GM18511 (cell line): ENCODE data around the gene COQ10B.

Source experiments
- ATAC-seq: cut with Tn5 transposase; IDR thresholded peaks from one replicate; pipeline ENCODE4 v1.9.1; 2021; ENCODE audit warnings: mild to moderate bottlenecking, moderate library complexity; ENCODE audit not compliant: unreplicated experiment

The COQ10B gene

GRCh38 chr2:197499594-197500502, 46.5 kb downstream of the COQ10B start, which contains the start of the genes HSPD1 and HSPE1:
TSS of gene HSPD1 (minus strand) at chr2:197499840. CDS start at chr2:197498848, 992 bp downstream.
TSS of gene HSPE1 (plus strand) at chr2:197500379. CDS start at chr2:197500437, 58 bp downstream.
- peak; percentile 81 for ATAC-seq

GRCh38 chr2:197500503-197501131, 47.3 kb downstream of the COQ10B start:
- ATAC-seq, result peak; percentile 11

- no peak for ATAC-seq
Measured at GRCh38 chr2:197502201-197502600, 48.8 kb downstream of the COQ10B start.

- ATAC-seq, result no peak
Measured at GRCh38 chr2:197502685-197503084, 49.3 kb downstream of the COQ10B start.

GRCh38 chr2:197504000-197504399, 50.6 kb downstream of the COQ10B start:
- no peak for ATAC-seq

- no peak for ATAC-seq
Measured at GRCh38 chr2:197504512-197504911, 51.2 kb downstream of the COQ10B start.

- no peak for ATAC-seq
Measured at GRCh38 chr2:197506658-197507057, 53.3 kb downstream of the COQ10B start.

GRCh38 chr2:197513915-197514314, 60.6 kb downstream of the COQ10B start:
- ATAC-seq, result no peak

GRCh38 chr2:197514754-197515153, 61.4 kb downstream of the COQ10B start:
- ATAC-seq, result no peak

GRCh38 chr2:197515315-197515738, 62.0 kb downstream of the COQ10B start:
- peak; percentile 19 for ATAC-seq

GRCh38 chr2:197515739-197516392, 62.5 kb downstream of the COQ10B start, which contains the start of gene MOB4:
TSS of gene MOB4 (plus strand) at chr2:197516066. CDS start at chr2:197516087, 21 bp downstream.
- ATAC-seq, result peak; percentile 94

- ATAC-seq, result peak; percentile 15
Measured at GRCh38 chr2:197516393-197516761, 63.0 kb downstream of the COQ10B start.

- no peak for ATAC-seq
Measured at GRCh38 chr2:197517150-197517549, 63.8 kb downstream of the COQ10B start.
